Endothelial cell of umbilical vein (primary cell): Measurements from ENCODE around the gene FAM186B. TPM values are rescaled to one million over a fixed set of nuclear protein-coding genes. Genes with fewer than 3 reads are reported as not detected.

Experiments used
- BruUV-seq: library from RNA; stranded (reverse); fragments of 400-500 nt; replicated peaks from 2 replicates; lab custom pipeline; 2021; lab: Mats Ljungman, UMichigan
- CTCF ChIA-PET: fragments of 300-600, 350-600 bp; sonication (Branson Sonifier 250); formaldehyde crosslinking; loops from one replicate; lab custom pipeline; 2021; ENCODE audit warnings: antibody characterized with exemption, inconsistent platforms; lab: Charles Lee
- POLR2A ChIA-PET: fragments of 300-600, 350-600 bp; sonication (Branson Sonifier 250); formaldehyde crosslinking; loops from one replicate; lab custom pipeline; 2021; ENCODE audit warnings: antibody characterized with exemption, inconsistent platforms; lab: Charles Lee
- DNase-seq: peaks from one replicate; pipeline ENCODE4 v3.0.0-alpha.2; 2011; ENCODE audit warnings: low read depth, low spot score
- FAIRE-seq: peaks from 2 replicates; lab custom pipeline; 2011; peaks lifted over from hg19 to GRCh38; lab: Jason Lieb, UNC
- H2AFZ ChIP-seq: 2 replicates; pipeline ENCODE4 v1.6.0; 2012; ENCODE audit warnings: low read depth, low read length, control low read depth, inconsistent platforms
- H3K27ac ChIP-seq: 2 replicates; pipeline ENCODE4 v1.5.1; 2011; ENCODE audit warnings: low read depth, mild to moderate bottlenecking, control low read depth, low read length, moderate library complexity; ENCODE audit not compliant: insufficient read depth
- H3K27me3 ChIP-seq, 2 experiments: 2 replicates each; pipeline versions ENCODE4 v1.6.0 to v1.6.1; 2011; ENCODE audit warnings: low read length in 2 of 2, mixed read lengths in 1 of 2; ENCODE audit not compliant: control insufficient read depth in 2 of 2, insufficient read depth in 2 of 2
- H3K36me3 ChIP-seq, 2 experiments: 2 replicates in 1 of 2; 3 replicates in 1 of 2; pipeline ENCODE4 v1.5.1; 2011; ENCODE audit warnings: low read length in 2 of 2, mild to moderate bottlenecking in 1 of 2, moderate library complexity in 1 of 2; ENCODE audit not compliant: control insufficient read depth in 2 of 2, insufficient read depth in 2 of 2; ENCODE audit errors: extremely low read depth in 1 of 2
- H3K4me1 ChIP-seq: 3 replicates; pipeline ENCODE4 v1.5.1; 2011; ENCODE audit warnings: mild to moderate bottlenecking, low read length; ENCODE audit not compliant: control insufficient read depth, insufficient read depth; ENCODE audit errors: extremely low read depth
- H3K4me2 ChIP-seq: 2 replicates; pipeline ENCODE4 v1.6.1; 2011; ENCODE audit warnings: low read length, control low read depth, mixed read lengths; ENCODE audit not compliant: insufficient read depth
- H3K4me3 ChIP-seq, 3 experiments: fragments of 200-600 bp in 1 of 3; sonication (generic), shearing (Covaris generic) in 1 of 3; replicated peaks in 1 of 3; 2 replicates each; pipeline ENCODE4 v1.5.1; 2011 to 2016; ENCODE audit warnings: control low read depth in 3 of 3, low read length in 3 of 3, mild to moderate bottlenecking in 2 of 3, inconsistent platforms in 1 of 3, low read depth in 1 of 3, moderate library complexity in 1 of 3; ENCODE audit not compliant: insufficient read depth in 1 of 3
- H3K79me2 ChIP-seq: 2 replicates; pipeline ENCODE4 v1.6.0; 2012; ENCODE audit warnings: low read length, inconsistent platforms; ENCODE audit not compliant: control insufficient read depth, insufficient read depth
- H3K9ac ChIP-seq: replicated peaks from 2 replicates; pipeline ENCODE3; 2011; ENCODE audit warnings: low read length, control low read depth; ENCODE audit not compliant: insufficient read depth; ENCODE audit errors: extremely low read depth
- H3K9me1 ChIP-seq: replicated peaks from 3 replicates; pipeline ENCODE4 v1.6.0; 2011; ENCODE audit warnings: mild to moderate bottlenecking, low read length; ENCODE audit not compliant: control insufficient read depth, insufficient read depth; ENCODE audit errors: extremely low read depth
- H3K9me3 ChIP-seq: replicated peaks from 2 replicates; pipeline ENCODE4 v1.5.1; 2012; ENCODE audit warnings: low read length, inconsistent platforms; ENCODE audit not compliant: control insufficient read depth, insufficient read depth
- H4K20me1 ChIP-seq: replicated peaks from 2 replicates; pipeline ENCODE3; 2011; ENCODE audit warnings: mild to moderate bottlenecking, low read length; ENCODE audit not compliant: control insufficient read depth, insufficient read depth; ENCODE audit errors: extremely low read depth
- CTCF ChIP-seq, 2 donors: IDR thresholded peaks; 1 replicate in 1 of 2; 2 replicates in 1 of 2; pipeline ENCODE4 v1.5.1; 2011; ENCODE audit warnings: low read length in 2 of 2, mild to moderate bottlenecking in 2 of 2, moderate library complexity in 2 of 2, control low read depth in 1 of 2, inconsistent platforms in 1 of 2, low read depth in 1 of 2; ENCODE audit not compliant: insufficient read depth in 1 of 2; ENCODE audit errors: extremely low read depth in 1 of 2
- GATA2 ChIP-seq: IDR thresholded peaks from 2 replicates; pipeline ENCODE4 v1.7.0; 2011; ENCODE audit warnings: low read depth, mild to moderate bottlenecking, moderate library complexity, mixed read lengths, low read length; ENCODE audit not compliant: insufficient read length, insufficient read depth
- MAX ChIP-seq: IDR thresholded peaks from 2 replicates; pipeline ENCODE4 v1.6.1; 2011; ENCODE audit not compliant: insufficient read depth, insufficient read length
- POLR2A ChIP-seq: IDR thresholded peaks from 2 replicates; pipeline ENCODE4 v1.6.1; 2012; ENCODE audit warnings: low read depth, mild to moderate bottlenecking, control low read depth, low read length
- POLR2AphosphoS5 ChIP-seq: IDR thresholded peaks from 2 replicates; pipeline ENCODE4 v1.6.1; 2012; ENCODE audit warnings: low read depth, mild to moderate bottlenecking, control low read depth, low read length, moderate library complexity; ENCODE audit not compliant: insufficient read depth
- dilution Hi-C: fragments of 300-500 bp; cut with MboI; formaldehyde crosslinking; loops from one replicate; pipeline ENCODE4 v1.15.0; 2019; ENCODE audit warnings: low sequenced_read_pairs; ENCODE audit not compliant: extremely low pct_ligation_motif_present
- intact Hi-C: fragments of 100-400 bp; cut with micrococcal nuclease; formaldehyde crosslinking; loops from one replicate; pipeline ENCODE4 v1.10.0; 2022
- polyA plus RNA-seq, 4 experiments: library from polyadenylated mRNA; depleted of rRNA in 3 of 4; stranded (reverse) in 3 of 4; unstranded in 1 of 4; fragments of >200 nt; gene quantifications; 2 replicates each; pipeline versions ENCODE4 v1.2.1 to v1.2.3, GENCODE V29; 2011 to 2012; ENCODE audit warnings: missing spikeins in 1 of 4
- total RNA-seq: library from RNA; stranded (reverse); gene quantifications from 2 replicates; pipeline ENCODE4 v1.2.3, GENCODE V29; 2021

FAM186B gene
- total and polyA plus RNA-seq, 2 donors (not counting 3 experiments of a cell fraction or from before 2014, with no cell fraction given) = 0.10 to 0.33 TPM

DNA sequence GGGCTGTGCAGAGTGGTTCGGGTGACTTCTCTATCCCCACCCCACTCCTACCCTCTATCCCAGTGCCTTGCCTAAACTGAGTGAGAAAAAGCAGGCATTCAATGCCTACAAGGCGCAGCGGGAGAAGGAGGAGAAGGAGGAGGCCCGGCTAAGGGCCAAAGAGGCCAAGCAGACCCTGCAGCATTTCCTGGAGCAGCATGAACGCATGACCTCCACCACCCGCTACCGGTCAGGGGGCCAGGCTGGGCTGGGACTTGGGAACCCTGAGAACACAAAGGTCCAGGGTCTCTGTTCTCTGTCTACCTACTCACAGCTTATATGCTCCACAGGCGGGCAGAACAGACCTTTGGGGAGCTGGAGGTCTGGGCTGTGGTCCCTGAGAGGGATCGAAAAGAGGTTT, 29.6 kb upstream of the FAM186B start:
- ChIA-PET CTCF (interaction anchor here (2.7 to 4.6 kb wide), 6 partner anchors 11 to 82 kb away, joined by 8 to 59 read pairs (median 31); partner anchors contain the start of genes FMNL3 and PRPF40B), POLR2A (no interaction called here)
- intact Hi-C loops (loop anchor here (5.0 kb wide), 1 partner anchor 192 kb away; the partner anchor contains the start of gene NCKAP5L), dilution Hi-C loops (no loop called here)
- no peak overlapping the region for H3K4me2 ChIP-seq
- no peaks in the 10 kb centered on the region for H3K9me3 ChIP-seq
- DNase-seq (no peak), FAIRE-seq (no peak)
- H4K20me1 ChIP-seq = no peaks in the 10 kb centered on the region
- no peak overlapping the region for H3K27ac ChIP-seq
- TF ChIP-seq GATA2 = no peak
- no peaks in the 10 kb centered on the region for H3K9me1 ChIP-seq
- no peaks in the 10 kb centered on the region for H3K27me3 ChIP-seq
- no peak overlapping the region for H3K4me3 ChIP-seq
- H3K36me3 ChIP-seq = no peaks in the 10 kb centered on the region
- BruUV-seq = no TSS peak
- no peaks in the 10 kb centered on the region for H3K79me2 ChIP-seq
- no peak overlapping the region for H3K9ac ChIP-seq
- H3K4me1 ChIP-seq = peaks cover 12% of the 10 kb centered on the region
- H2AFZ ChIP-seq = no peak overlapping the region

- dilution Hi-C loops = no loop called here
- no peak overlapping the region for H3K4me2 ChIP-seq
- no peaks in the 10 kb centered on the region for H3K27me3 ChIP-seq
- ChIA-PET POLR2A (no interaction called here), CTCF (interaction anchor here (2.2 to 4.3 kb wide), 2 partner anchors 10 kb away, joined by 5 to 32 read pairs; partner anchors contain the start of gene PRPF40B)
- H3K27ac ChIP-seq = no peak overlapping the region
- no peaks in the 10 kb centered on the region for H3K79me2 ChIP-seq
- FAIRE-seq = no peak
- H3K4me3 ChIP-seq = no peak overlapping the region
- no peaks in the 10 kb centered on the region for H3K36me3 ChIP-seq
- BruUV-seq = no TSS peak
- peaks cover 12% of the 10 kb centered on the region for H3K4me1 ChIP-seq
- DNase-seq = no peak
- no peak overlapping the region for H3K9ac ChIP-seq
- intact Hi-C loops = no loop called here
- H3K9me1 ChIP-seq = no peaks in the 10 kb centered on the region
- no peak for TF ChIP-seq GATA2
- TF ChIP-seq CTCF (IDR thresholded peaks at IDR 0.05; ENCODE audit: extremely low read depth in 1 of 2, insufficient read depth in 1 of 2, low read depth in 1 of 2, low read length in 2 of 2) = no peak
- TF ChIP-seq MAX = no peak
- no peak for TF ChIP-seq POLR2AphosphoS5
- no peak for TF ChIP-seq POLR2A
- no peaks in the 10 kb centered on the region for H3K9me3 ChIP-seq
- H4K20me1 ChIP-seq = no peaks in the 10 kb centered on the region
- H2AFZ ChIP-seq = no peak overlapping the region
These were observed 28.4 kb upstream of the FAM186B start for GRCh38 chr12:49633703-49634345.
